ENCODE results near the gene DDI2.
A peak's percentile ranks its signal among the peaks of the same experiment; 100 is the strongest.
"Not testable (repeated sequence)": the region's sequence is repeated elsewhere in the genome, so short reads cannot be mapped to it uniquely, and the experiment has no call there.

DDI2 gene
- total RNA-seq: 28.7 to 141 reads per million in 2 donors

DNA sequence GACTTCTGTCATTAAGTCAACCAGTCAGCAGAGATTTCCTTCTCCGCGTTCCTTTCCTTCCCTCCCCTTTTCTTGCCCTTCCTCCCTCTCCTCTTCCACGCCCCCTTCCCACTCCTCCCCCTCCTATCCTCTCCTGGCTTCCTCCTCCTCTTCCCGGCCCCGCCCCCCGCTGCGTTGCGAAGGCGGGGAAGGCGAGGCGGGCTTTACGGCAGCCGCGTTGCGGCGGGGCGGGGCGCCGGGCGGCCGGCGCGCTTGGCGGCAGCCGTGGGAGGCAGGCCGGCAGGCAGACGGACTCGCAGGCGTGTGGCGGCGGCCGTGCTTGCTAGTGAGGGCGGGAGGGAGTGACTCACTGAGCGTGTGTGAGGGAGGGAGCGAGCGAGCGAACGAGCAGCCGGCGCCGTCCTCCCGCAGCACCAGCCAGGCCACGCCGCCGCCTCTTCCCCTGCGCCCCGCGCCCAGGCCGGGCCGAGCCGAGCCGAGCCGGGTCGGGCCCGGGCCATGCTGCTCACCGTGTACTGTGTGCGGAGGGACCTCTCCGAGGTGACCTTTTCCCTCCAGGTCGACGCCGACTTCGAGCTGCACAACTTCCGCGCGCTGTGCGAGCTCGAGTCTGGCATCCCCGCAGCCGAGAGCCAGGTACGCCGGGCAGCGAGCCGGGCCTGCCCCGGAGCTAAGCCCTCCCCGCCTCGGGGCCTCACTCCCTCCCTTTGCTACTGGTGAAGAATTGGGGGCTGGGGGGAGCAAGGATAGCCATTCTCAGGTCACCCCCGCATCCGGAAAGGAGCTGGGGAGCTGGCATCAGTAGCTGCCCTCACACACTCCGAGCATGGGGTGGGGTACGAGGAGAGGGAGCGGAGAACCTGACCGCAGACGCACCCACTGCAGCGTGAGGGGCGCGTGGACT lies at the start of gene DDI2:
DDI2 (plus strand) TSS at position 286 of the 904 bp plus-strand sequence; CDS start at position 499, 213 bp downstream.
- peak; percentile 92 for DNase-seq

DNA sequence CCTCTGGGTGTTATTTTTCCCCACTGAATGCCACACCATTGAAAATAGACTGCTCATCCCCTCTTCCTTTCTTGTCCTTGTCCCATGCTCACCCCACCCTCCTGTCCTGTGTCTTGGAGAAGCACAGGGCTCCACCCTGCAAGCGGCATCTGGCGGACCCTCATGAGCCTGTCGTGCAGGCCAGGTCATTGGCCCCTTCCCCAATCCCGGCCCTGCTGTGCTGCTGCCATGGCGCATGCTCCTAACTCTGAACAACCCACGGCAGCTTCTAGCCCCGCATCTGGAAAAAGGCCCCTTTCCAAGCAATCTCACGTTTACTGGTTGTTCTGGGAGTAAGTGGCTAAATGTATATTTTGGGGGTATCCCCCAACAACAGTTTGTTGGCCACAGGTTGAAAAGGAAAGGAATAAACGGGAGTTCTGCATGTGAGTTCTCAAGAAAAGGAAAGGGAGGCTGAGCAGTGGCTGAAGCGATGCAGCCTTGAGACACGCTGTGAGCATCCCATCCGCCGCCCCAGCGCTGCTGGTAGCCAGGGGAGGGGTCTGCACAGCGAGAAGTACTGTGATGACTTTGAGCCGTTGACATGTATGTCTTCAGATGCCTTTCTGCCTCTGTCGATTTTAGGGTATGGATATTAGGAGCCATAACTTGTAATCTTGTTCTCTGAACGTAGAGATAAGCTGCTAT lies 48.7 kb upstream of the DDI2 start:
- no peak for DNase-seq

DNA sequence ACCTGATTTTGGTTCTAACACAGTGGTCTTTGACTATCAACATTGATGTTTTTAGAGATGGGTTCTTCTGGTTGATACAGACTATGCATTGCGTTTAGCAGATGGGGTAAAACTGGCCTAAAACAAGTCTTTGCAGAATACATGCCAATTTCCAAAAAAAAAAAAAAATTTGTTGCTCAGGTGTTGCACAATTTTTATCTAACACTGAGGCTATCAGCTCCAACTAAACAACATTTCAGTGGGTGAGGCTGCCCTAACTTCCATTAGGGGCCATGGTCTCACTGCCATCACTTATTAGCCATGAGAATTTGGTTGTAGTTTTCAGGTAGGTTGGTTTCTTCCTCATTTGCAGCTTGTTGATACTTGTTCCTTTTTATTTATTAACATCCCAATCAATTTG lies 46.4 kb upstream of the DDI2 start:
- no peak for DNase-seq

DNA sequence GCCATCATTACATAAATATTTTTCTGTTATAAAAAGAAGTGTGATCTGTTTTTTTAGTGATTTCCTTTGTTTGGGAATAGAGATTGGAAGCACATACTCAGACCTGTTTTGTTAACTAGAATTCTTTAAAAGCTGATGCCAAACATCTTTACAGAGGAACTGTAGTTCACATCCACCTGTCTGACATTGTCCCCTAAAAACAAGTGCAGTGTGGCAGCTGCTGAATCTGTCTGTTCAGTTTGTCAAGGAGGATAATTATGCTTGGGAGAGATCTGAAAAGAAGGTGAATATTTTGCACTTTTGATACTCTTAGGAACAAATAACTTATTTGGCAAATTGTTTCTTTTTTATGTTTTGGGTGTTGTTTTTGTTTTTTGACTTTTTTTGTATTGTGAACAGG lies 46.0 kb upstream of the DDI2 start:
- DNase-seq: no peak

DNA sequence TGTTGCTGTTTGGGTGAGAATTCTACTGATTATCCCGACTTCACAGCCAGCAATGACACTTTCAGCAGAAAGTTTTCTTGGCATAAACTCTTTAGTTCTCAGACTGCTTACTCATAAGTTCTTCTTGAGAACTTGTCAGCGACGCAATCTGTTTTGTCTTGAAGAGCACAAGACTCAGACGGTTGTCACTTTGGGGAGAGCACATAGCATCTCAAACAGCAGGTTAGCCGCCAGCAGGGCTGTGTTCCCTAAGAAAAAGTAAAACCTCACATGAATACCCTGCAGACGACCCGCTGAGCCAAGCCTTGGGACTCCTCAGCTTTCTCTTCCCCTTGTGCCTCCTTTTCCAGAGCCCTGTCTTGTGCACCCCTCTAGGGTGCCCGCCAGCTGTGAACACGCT lies 43.8 kb upstream of the DDI2 start:
- DNase-seq: no peak

DNA sequence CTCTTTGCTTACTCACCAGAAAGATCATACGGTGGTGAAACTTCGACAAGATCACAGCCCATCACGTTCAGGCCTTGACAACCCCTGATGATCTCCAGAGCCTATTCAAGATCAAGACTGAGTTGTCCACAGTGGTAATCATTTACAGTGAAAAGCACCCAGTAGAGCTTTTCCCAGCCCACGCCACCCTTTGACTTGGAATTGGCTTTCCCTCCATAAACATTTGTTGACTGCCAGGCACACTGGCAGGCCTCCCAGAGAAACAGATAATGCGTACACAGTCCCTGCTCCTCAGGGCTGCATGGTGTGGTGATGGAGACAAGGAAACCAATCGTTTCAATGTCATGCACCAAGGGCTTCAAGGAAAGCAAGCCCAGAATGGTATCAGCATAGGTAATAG lies 42.5 kb upstream of the DDI2 start:
- DNase-seq: no peak

DNA sequence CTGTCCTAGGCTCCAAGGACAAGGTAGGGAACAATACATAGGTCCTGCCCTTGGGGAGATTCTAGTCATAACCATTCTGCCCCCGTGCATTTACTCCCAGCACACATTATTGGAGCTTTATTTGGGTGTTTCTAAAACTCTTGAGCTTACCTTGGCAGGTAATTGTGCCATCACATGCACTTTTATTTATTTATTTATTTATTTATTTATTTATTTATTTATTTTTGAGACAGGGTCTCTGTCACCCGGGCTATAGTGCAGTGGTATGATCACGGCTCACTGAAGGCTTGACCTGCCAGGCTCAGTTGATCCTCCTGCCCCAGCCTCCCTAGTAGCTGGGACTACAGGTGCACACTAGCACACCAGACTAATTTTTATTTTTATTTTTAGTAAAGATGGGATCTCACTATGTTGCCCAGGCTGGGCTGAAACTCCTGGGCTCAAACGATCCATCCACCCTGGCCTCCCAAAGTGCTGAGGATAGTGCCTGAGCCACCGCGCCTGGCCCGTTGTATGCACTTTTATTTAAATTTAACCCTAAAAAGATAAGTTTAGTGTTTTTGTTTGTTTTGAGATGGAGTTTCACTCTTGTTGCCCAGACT lies 41.6 kb upstream of the DDI2 start:
- no peak for DNase-seq

DNA sequence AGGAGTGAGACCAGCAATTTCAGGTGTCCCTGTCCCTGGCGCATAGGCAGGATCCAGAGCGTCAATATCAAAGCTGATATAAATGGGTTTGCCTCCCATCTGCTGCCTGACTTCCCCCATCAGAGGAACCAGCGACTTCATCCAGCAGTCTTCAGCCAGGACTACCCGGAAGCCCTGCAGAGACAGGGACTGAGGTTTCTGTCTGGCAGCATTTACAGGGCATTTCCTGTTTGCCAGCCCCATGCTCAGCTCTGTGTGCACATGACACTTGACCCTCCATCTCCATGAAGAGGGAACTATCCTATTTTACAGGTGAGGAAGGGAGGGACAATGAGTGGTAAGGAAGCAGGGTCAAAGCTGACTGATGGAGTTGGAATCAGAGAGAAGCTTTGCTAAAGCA lies 39.6 kb upstream of the DDI2 start:
- DNase-seq: no peak

DNA sequence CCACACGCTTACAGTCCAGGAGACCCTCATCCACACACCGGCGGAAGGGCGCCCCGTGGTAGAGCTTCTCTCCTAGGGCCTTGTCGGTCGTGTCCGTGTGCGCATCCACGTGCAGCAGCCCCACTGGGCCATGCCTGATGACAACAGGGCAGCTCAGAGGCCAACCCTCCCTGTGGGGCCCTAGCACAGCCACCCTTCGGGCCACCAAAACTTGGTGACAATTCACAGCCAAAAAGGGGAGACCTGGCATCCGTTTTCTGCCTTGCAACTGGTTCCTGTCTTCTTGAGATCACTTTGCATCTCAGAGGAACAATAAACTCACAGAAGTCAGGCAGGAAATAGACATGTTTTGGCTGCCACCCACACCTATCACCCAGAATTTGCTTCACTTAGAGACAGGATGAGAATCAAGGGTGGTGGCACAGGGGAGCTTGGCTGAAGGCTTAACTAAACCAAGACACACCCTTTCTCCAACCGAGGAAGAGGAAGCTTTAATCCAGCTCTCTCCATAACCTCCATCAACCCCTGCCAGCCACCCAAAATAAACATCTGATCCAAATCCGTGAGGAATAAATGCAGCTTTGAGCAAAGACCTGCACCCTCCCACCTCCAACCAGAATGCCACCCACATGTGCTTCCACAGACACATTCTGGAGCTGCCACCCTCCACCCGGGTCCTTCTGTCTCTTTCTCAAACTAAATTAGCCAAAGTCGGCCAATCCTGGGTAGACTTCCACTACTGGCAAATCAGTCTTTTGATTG lies 38.2 kb upstream of the DDI2 start:
- no peak for DNase-seq

DNA sequence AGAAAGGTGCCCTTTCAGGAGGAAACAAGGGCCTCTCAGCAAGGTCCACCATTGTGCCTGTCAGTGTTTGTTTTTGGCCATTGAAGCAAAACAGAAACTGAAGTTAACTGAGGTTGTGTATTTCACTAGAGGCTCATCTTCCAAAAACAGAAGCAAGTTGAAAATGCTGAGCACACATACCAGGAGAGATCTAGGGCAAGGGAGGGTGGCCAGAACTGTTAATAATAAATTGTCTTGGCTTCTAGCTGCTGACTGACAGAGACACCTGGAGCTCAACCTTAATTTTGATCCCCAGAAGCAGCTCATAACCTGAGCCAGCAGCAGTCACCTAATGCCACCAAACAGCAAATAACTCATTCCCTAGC lies 37.6 kb upstream of the DDI2 start:
- no peak for DNase-seq

DNA sequence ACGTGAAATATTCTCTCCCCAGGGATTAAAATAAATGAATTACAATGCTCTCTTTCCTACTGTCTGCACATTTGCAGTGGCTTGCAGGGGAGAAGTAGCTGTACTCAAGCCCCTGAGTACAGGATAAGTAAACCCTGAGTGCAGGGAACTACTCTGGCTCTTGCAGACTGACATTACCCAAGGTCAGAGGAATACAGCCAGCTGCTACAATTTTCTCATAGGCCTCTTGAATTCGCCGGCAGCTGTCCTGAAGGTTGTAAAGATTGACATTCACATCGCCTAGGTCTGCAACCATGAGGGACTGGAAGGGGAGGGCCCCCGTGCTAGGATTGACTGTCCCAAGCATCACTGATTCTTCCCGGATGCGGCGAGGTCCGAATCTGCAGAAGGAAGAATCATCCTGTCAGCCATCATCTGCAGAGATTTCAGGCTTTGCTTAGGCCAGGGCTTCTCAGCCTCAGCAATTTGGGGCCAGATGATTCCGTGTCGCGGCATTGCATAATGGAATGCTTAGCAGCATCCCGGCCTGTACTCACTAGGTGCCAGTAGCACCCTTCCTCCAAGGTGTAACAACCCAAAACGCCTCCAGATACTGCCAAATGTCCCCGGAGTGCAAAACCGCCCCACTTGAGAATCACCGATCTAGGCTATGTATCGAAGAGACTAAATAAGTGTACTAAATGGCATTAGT lies 34.1 kb upstream of the DDI2 start:
- DNase-seq: no peak

DNA sequence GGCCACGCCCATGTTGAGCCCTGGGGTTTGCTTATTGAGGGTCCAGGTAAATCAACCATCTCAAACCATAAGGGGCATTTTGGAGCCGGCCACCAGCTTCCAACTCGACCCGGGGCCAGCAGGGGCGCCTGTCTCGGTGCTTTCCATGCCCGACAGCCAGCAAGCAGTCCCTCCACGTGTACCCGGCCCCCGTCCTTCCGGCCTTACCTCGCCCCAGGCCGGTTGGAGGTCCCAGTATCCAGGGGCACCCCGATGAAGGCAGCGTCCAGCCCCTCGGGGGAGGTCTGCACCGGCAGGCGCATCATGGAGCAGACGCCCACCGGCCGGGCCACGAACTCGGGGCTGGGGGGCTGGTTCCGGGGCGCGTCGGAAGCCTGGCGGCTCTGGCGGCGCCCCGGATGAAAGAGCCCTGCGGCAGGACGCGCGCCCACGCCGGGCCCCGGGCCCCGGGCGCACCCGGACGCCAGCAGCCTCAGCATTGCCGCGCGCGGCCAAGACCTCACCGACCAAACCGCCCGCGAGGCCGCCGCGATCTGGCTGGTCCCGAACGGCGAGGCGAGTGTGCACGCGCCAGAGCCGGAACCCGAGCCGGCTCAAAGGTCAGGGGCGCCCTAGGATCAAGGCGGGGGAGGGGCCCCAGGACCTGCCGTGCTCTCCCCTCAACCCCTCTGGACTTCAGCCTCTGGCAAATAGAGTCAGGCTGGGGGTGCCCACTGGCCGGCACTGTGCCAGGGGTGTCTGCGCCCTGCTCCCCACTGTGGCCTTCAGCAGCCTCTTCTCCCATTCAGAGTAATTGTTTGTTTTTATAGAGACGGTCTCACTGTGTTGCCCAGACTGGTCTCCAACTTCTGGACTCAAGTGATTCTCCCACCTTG lies 32.5 kb upstream of the DDI2 start, which contains the start of gene AGMAT:
AGMAT (minus strand) TSS at position 563 of the 875 bp plus-strand sequence; CDS start at position 479, 84 bp downstream.
- peak; percentile 25 for DNase-seq

DNA sequence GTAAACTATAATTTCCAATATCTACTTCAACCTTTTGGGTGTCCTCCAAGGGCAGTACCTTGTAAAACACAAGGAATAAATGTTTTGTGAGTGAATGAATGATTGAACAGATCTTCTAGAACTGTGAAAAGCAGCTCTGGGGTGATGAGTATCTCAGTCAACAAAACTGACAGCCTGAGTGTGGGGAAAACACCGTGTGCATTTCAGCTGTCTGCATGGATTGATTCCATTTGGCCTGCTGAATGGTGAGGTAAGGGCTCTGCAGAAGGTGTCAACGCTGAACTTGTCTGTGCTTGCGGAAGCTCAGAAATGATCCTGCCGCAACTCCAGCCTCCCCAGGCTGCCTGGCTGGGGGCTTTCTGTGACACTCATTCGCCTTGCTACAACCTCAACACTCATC lies 25.0 kb upstream of the DDI2 start:
- no peak for DNase-seq

DNA sequence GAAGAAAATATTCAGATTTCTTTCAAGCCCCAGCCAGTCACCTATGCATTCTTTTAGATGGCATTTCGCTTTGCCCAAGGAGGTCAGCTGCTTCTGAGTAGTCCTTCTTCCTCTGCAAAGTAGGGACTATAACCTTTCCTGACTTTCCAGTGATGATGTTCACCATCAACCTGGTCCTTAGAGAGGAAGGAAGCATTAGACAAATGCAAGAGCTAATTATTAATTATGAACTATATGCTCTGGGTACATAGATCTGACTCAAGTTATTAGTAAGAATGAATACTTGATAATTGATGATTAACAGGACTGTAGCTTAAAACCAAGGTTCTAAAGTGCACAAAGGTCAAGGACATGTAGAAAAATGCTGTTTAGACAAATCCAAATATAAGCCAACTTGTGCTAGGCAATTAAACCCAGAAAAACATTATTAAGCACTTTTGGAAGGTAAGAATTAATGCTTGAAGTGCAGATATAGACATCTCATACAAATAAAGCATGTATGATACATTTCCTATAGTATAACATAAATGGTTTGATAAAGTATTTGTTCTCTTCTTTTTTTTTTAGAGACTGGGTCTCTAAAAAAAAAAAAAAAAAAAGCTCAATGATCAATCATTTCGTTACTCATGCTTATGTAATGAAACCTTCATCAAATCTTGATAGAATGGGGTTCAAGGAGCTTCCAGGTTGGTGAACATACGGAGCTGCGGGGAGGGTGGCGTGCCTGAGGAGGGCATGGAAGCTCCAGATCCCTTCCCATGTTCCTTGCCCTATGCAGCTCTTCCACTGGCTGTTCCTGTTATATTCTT lies 21.2 kb upstream of the DDI2 start:
- no peak for DNase-seq

DNA sequence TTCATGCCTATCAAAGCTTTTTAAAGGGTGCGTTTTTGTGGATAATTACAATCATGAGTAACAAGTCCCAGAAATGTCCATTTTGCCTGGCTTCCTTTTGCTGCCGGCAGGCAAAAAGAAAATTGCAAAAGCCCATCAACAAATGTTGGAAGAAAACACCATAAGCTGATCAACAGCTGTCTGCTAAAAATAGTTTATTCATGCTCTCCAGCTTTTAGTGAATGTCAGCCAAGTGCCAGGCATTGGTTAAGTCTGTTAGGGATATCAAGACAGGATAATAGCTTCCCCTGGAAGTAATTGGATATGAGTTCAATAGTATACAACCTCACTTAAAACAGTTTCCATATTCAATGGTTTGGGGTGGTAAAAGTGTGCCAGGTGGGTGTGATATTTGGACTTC lies 18.8 kb upstream of the DDI2 start:
- DNase-seq: no peak

DNA sequence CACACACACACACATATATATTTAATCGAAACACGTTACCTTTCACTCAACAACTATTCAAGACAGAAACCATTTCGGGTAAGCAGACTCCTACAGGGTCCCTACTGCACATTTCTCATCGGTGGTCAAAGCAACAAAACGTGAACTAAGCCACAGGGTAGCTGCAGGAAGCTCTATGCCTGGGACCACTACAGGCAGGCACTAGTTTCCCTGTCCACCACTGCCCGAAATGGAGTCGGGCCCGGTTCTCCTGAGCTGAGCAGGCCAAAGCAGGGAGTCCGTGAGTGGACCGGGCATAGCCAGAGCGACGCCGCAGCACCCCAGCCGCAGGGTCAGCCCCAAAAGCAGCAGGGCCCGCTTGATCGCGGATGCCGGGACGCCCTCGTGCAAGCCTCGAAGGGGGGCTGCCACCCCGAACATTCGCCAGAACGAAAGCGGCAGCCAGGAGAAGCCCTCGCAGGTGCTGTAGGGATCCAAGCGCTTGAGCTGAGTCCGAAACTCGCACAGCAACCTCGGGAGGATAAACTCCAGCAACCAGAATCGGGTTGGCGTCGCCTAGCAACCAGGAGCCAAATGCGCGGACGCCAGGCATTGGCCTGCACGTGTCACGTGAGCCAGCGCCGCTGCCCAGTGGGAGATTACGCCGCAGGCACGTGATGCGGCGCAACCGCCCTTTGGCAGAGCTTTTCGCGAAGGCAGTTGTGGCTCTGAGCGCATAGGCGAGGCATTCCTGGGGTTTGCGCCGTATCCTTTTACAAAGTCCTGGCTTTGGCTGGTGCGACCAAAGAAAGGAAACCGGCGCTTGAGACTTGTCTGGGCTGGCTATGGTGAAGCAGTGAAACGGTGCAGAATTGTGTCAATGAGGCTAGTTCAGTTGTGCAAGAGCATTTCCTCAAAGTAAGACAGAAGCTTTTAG lies 13.9 kb upstream of the DDI2 start:
- peak; percentile 86 for DNase-seq

DNA sequence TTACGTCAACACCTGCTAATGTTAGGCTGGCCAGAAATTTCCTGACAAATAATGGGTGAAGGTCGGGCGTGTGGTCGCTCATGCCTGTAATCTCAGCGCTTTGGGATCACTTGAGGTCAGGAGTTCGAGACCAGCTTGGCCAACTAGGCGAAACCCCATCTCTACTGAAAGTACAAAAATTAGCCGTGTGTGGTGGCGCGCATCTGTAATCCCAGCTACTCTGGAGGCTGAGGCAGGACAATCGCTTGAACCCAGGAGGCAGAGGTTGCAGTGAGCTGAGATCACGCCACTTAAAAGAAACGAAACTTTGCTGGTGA lies 13.3 kb upstream of the DDI2 start:
- not testable (repeated sequence) for DNase-seq

DNA sequence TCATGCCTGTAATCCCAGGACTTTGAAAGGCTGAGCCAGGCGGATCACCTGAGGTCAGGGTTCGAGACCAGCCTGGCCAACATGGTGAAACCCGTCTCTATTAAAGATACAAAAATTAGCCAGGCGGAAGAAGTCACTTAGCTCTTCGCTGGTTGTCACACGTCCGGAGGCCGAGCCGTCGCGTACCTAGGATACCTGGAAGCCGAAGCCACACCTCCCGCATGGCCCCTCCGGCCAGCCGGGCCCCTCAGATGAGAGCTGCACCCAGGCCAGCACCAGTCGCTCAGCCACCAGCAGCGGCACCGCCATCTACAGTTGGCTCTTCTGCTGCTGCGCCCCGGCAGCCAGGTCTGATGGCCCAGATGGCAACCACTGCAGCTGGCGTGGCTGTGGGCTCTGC lies 12.9 kb upstream of the DDI2 start:
- DNase-seq: not testable (repeated sequence)
